ENCODE data around the gene SMIM11.
"Not testable (repeated sequence)": the region's sequence is repeated elsewhere in the genome, so short reads cannot be mapped to it uniquely, and the experiment has no call there.

Gene SMIM11

DNA sequence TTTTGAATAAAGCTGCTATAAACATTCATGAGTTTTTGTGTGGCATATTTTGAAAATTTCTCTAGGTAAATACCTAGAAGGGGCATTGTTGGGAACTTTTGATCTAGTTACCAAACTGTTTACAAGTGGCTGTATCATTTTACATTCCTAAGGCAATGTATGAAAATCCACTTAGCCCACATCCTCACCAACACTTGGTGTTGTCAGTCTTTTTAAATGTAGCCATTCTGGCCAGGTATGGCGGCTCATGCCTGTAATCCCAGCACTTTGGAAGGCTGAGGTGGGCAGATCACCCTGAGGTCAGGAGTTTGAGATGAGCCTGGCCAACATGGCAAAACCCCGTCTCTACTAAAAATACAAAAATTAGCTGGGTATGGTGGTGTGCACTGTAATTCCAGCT, 17.4 kb upstream of the SMIM11 start:
- DNase-seq = no peak

DNA sequence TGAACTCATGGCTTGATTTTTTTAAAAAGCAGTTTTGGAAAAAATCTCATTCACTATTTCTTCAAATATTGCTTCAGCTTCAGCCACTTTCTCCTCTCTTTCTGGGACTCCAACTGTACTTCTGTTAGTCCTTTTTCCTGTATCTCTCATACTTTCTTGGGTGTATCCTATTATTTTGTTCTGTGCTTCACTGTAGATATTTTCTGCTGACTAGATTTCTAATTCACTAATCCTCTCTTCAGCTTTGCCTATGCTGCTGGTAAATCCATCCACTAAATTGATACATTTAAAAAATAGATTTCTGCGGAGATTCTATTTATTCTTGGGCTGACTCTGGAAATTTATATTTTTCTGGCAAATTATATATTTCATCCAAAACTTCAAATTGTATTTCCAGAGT, 16.4 kb upstream of the SMIM11 start:
- DNase-seq = no peak

DNA sequence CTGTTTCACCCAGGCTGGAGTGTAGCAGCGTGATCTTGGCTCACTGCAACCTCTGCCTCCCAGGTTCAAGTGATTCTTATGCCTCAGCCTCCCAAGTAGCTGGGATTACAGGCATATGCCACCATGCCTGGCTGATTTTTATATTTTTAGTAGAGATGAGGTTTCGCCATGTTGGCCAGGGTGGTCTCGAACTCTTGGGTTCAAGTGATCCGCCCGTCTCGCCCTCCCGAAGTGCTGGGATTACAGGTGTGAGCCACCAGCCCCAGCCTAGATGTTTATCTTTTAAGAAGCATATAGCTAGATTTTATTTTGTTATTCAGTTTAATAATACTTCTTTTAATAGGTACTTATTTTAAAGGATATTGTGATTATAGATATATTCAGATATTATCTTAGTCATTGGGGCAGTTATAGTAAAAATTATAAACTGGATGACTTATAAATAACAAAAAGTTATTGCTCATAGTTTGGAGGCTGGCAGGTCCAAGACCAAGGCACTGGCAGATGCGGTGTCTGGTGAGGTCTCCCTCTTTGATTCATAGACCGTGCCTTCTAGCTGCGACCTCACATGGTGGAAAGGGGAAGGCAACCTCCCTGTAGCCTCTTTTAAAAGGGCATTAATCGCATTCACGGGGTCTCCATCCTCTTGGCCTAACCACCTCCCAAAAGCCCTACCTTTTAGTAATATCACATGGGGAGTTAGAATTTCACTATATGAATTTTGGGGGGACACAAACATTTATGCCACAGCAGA, 14.6 kb upstream of the SMIM11 start:
- DNase-seq = peak; percentile 19

DNA sequence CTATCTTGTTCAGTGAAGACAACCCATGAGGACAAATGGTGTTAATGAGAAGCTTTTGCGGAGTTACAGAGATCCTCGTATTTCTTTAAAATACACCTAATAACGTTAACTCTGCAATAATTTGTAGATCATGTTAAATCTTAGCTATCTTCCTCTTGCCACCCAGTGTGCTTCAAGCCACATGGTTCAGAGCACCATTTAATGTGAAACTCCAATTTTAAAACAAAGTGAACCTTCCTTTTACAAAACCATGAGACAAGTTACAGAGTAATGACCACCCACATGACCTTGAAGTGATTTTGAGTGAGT, 13.2 kb upstream of the SMIM11 start:
- no peak for DNase-seq

DNA sequence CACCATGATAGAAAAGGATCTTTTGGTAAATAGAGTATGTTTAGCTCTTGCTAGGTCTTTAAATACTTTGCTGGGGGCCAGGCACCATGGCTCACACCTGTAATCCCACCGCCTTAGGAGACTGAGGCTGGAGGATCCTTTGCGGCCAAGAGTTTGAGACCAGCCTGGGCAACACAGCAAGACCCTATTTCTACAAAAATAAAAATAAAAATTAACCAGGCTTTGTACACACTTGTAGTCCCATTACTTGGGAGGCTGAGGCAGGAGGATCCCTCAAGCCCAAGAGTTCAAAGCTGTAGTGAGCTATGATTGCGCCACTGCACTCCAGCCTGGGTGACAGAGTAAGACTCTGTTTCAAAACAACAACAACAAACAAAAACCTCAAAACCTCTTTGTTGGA, 12.6 kb upstream of the SMIM11 start:
- DNase-seq = peak; percentile 19

DNA sequence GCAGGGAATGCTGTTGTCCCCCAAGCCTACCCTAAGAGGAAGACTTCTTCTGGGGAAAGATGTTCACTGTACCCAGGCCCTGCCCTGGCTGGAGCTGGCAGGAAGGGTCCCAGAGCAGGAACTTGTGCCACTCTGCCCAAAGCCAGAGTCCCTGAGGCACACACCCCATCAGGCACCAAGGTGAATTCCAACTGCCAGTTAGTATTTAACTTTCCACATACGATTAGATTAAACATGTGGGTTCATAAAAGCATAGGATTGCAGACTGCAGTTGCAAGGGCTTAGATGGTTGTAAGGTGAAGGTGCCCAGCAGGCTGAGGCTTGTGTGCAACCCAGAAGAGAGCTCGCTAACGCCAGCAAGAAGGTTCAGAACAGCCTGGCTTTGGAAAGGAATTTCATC, 11.6 kb upstream of the SMIM11 start, which contains the start of gene KCNE2:
TSS of gene KCNE2 (plus strand) at position 274 of the 400 bp plus-strand sequence. CDS start 6,473 bp downstream, outside the sequence.
- peak; percentile 12 for DNase-seq

DNA sequence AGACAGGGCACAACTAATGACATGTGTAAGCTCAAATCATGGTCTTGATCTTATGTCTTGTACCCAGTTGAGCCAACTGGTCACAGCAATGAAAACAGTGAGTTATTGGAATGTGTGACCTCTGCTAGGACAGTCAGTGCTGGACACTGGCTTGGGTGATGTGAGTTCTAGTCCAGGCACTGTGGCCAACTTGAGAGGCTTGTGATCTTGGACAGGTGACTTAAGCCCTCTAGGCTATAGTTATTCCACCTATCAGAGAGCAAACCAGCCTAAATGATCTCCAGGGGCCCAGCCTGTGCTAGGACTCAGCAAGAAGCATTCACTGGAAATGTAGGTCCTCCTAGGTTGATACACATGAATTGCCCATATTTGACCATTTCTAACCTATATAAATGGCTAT, 10.4 kb upstream of the SMIM11 start:
- peak; percentile 43 for DNase-seq

DNA sequence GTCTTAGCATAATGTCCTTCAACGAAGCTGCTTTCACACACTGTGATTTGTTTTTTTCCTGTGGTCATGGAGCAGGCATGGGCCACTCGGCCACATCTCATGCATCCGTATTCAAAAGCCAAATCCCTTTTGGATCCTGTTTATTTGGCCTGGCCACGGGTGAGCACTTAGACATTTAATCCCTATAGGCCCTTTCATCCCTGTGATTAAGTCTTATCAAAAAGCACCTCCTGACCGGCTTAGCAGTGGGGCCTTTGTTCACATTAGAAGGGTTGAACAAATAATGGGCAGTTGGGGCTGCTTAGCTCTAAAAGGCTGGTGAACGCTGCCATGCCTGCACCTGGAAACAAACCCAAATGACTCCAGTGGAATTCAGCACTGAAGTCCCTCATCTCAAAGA, 9.5 kb upstream of the SMIM11 start:
- DNase-seq = peak; percentile 43

DNA sequence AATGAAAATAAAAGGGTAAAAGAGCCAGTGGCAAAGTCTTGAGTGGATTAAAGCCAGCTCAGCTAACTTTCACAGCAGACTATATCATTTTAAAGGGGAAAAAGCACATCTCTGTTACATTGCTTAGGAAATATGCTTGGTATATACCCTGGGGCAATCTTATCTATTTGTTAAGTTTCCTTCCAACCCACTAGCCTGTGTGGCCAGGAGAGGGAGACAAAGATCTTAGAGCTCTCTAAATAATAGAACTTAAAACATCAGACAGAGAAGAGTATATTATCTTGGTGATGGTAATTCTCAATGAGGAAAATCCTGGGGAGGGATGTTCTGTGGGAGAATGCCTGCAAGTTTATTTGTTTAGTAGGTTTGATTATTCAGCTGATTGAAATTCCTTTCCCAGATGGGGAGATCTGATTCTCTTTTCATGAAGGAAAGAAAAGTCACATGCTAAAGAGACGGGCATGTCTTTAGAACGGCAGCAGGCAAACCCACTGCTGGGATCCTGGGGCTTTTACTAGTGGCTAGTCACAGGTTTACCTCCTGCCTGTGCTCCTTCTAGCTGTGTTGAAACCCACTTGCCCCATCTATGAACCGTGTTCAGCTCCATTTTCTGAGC, 7.9 kb upstream of the SMIM11 start:
- DNase-seq = peak; percentile 66

DNA sequence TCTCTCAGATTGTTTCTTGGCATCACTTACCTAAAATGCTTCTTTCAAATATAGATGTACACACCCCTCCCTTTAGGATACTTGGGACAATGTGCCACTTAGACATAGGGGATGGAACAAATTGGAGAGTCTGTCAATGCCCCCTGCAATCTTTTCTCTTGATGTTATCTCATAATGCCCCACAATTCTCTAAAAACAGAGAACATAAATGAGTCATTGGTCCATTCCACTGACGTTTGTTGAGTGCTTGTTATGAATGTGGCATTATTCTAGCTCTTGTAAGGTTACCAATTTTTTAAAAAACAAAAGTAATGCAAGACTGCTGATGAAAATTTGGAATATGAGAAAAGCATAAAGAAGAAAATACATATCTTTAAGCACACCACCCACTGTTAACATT, 5.6 kb upstream of the SMIM11 start:
- DNase-seq = no peak

- DNase-seq = peak; percentile 34
Measured at GRCh38 chr21:34372321-34372720, 3.0 kb upstream of the SMIM11 start.

GRCh38 chr21:34374462-34374861, 845 bp upstream of the SMIM11 start:
- not testable (repeated sequence) for DNase-seq

DNA sequence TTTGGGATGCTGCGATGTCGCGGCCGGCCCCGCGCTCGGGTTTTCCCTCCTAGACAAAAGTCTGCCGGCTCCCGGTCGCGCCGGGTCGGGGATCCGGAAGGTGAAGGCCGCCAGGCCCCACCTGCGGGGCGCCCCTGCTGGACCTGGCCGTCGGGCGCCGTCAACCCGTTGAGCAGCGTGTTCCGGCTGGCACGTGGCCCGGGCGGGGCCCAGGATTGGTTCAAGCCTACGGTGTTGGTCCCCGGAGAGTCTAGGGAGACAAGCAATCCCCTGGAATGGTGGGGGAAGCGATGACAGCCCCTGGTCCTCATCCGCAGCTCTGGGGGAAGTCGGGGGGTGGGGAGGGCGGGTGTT, 289 bp downstream of the SMIM11 start:
- DNase-seq = not testable (repeated sequence)

DNA sequence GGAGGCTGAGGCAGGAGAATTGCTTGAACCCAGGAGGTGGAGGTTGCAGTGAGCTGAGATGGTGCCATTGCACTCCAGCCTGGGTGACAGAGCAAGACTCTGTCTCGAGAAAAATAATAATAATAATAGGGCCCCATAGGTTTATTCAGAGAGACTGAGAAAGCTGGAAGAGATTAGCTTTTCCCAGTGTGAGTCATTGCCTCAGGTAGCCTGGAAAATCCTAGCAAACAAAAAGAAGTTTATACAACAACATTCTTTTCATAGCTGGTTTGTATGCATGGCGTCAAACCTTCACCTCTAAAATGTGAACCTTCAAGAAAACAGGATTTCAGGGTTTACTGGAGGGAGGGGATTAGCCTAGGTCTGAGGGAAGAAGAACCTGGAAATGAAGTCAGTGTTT, 7.8 kb downstream of the SMIM11 start:
- not testable (repeated sequence) for DNase-seq

DNA sequence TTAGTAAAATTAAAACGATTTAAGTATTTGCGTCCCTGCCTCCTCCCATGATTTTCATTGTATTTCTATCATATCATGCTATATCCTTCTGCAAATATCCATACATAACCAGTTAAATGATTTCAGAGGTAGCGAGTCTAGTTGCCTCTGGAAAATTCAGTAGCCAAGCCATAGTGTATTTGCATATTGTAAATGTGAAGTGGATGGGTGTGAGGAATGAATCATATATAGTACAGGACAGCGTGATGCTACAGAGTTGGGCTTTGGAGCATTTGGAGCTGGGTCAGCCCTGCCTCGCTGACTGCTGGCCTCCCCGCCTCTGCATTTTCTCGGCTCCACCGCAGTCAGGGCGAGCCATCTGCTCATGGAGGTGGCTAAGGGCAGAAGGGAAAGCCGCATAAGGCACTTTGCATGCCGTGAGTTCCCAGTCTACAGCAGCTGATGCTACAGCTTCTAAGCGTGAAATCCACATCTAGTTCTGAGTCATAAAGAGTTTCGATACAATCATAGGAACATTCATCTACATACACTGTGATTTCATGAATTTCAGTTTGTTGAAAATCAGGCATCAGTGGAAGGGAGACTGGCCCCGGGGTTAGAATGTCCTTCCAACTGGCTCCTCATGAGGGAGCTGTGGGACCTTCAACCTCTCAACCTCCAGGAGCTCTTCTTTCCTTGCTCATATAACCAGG, 8.6 kb downstream of the SMIM11 start:
- not testable (repeated sequence) for DNase-seq

DNA sequence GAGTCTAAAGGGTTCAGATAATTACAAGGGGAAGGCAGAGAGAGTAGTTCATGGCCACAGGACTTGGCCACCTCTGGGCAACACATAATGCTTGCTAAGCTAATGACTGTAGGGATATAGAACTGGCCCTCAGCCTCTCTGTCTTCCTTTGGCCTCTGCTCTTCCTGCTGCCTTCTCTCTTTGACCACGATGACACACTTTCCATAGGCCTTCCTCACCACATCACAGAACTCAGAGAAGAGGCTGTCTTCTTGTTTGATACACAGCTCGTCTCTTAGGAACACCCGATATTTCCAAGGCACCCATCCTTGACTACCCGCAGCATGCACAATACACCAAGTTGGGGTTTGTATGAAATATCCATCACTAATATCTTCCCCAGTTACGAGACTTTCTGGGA, 25.2 kb downstream of the SMIM11 start:
- not testable (repeated sequence) for DNase-seq

- not testable (repeated sequence) for DNase-seq
Measured at GRCh38 chr21:34404742-34405141, 29.4 kb downstream of the SMIM11 start.

- DNase-seq = not testable (repeated sequence)
Measured at GRCh38 chr21:34405686-34406085, 30.4 kb downstream of the SMIM11 start.

- not testable (repeated sequence) for DNase-seq
Measured at GRCh38 chr21:34406102-34406501, 30.8 kb downstream of the SMIM11 start.

- DNase-seq = not testable (repeated sequence)
Measured at GRCh38 chr21:34406676-34407075, 31.4 kb downstream of the SMIM11 start.

DNA sequence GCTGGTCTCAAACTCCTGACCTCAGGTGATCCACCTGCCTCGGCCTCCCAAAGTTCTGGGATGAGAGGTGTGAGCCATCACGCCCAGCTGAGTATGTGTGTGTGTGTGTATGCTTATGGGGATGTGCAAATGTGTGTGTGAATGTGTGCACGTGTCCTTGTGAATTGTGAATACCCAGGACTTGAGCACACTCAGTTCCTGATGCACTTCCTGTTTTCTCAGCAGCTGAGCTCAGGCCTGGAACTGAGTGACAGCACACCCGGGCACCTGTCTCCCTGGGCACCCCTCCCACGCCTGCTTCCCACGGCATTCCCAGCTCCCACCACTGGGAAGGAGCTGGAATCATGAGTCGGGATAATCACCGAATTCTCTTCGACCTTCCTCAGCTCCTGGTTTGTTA, 32.0 kb downstream of the SMIM11 start:
- DNase-seq = not testable (repeated sequence)

DNA sequence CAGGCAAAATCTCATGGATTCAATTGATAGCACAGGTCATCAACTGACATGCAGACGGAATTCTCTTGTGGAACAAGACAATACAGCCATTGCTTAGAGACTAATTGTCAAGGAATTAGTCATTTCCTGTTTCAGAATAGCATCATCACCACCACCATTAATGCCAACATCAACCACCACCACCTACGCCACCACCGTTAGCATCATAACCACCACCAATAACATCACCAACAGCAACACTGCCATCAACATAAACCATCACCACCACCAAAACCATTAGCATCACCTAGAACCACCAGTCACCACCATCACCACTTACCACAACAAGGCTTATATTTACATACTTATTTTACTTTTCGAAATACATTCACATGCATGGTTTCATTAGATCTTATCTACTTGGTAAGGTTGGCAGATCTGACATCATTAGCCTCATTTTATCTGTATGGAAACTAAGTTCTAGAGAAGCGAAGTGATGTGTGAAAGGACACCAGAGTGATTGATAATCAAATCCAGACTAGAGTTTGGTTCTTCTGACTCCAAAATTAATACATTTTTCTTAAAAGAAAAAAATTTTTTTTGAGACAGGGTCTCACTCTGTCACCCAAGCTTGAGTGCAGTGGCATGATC, 42.3 kb downstream of the SMIM11 start:
- DNase-seq = not testable (repeated sequence)

DNA sequence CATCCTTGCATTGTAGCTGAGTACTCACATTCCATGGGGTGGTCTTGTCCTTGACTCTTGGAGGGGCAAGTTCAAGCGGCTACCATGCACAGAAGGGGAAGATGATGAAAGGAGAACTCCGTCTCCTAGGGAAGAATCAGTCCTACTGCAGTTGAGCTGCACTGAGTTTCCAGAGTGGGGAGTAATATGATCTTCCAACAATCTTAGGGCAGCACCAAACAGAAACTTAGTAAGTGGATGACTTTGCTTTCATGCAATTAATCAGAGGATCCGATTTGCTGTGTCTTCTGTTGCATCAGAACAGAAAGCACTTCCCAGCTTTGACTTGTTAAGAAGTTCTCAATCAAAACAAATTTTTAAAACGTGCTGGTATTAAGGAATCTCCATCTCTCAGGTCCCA, 48.5 kb downstream of the SMIM11 start, which contains the start of gene SMIM34:
TSS of gene SMIM34 (minus strand) at position 147 of the 400 bp plus-strand sequence. CDS start at position 35, 112 bp downstream.
- DNase-seq = not testable (repeated sequence)

Data from activated effector memory CD4-positive, alpha-beta T cell treated with anti-CD3 and anti-CD28 coated beads, Interleukin-2, amount 50 U/mL, for 16 hours (primary cell).